Activated CD4-positive, alpha-beta T cell treated with anti-CD3 and anti-CD28 coated beads for 4 hours (primary cell): ENCODE results near the gene XKR8.
A peak's percentile ranks its signal among the peaks of the same experiment; 100 is the strongest.

Experiments used
- DNase-seq, 2 donors: peaks; one replicate each; pipeline ENCODE4 v3.0.0-alpha.2; 2020

XKR8 gene

DNA sequence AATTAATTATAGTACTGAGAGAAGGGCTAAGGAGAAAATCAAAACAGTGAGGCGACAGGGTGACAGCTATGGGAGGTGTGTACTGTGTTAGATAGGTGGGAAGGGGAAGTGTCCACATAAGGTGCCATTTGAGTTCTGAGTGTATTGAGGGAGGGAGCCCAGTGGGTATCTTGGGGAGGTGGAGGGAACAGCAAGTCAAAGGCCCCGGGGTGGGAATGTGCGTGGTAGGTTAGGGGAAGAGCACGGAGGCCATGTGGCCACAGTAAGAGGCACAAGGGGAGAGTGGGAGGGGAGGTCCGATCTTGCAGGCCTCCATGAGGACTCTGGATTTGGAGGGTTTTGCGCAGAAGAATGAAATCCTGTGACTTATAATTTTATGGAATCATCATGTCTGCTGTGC lies 3.0 kb upstream of the XKR8 start:
- no peak for DNase-seq

DNA sequence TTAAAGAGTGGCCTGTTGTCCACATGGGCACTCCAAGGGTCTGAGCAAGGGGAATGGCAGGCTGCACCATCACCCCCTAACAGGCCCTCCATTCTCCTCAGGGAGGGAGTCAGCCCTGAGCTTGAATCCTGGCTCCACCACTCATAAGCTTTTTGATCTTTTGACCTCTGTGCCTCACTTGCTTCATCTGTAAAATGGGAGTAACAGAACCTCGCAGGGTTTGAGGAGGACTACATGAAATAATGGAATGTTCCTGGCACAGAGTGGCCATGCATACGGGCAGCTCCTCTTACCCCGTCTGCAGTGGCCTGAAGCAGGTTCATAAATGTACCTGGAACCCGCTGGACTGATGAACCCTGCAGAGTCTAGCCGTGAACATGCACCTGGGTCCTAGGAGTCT lies 2.1 kb upstream of the XKR8 start:
- DNase-seq: no peak

DNA sequence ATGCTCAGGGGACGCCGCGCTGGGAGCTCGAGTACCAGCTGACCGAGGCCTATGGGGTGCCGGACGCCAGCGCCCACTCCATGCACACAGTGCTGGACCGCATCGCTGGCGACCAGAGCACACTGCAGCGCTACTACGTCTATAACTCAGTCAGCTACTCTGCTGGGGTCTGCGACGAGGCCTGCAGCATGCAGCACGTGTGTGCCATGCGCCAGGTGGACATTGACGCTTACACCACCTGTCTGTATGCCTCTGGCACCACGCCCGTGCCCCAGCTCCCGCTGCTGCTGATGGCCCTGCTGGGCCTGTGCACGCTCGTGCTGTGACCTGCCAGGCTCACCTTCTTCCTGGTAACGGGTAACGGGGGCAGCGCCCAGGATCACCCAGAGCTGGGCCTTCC lies 1.3 kb upstream of the XKR8 start:
- DNase-seq: no peak

DNA sequence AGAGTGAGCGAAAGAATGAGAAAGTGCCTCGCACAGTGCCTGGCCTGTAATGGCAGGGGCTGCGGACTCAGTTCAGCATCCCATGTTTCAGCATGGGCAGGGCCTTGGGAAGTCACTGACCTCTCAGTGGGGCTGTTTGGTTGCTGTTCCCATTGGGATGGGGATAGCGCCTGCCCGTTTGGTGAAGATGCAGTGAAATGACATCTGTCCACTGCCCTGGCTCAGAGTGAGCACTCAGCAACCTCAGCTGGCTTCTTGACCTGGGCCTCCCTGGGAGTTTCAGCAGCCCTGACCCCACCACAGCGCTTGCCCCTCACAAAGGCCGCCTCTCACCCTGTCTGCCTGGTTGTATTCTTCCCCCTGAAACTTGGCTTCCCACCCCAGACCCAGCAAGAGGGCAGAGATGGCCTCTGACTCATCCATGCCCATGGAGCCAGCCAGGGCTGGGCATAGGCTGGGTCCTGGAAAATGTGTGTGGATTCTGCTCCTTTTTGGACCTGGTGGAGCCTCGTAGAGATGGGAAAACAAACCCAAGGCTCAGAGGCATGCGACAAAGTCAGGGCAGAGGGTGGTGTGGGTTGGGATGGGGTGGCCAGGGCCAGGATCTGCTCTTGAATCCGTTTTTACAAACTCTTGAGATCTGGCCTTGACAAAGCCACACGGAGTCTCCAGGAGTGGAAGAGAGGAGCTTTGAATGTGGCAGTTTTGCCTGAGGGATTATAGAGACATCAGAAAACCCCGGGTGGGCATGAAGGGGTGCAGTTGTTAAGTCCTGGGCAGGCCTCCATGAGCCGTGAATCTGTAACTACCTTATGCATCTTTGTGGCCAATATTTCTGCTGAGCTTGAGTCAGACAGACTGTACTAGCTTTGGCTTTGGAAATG lies 1.2 kb downstream of the XKR8 start:
- DNase-seq: no peak

DNA sequence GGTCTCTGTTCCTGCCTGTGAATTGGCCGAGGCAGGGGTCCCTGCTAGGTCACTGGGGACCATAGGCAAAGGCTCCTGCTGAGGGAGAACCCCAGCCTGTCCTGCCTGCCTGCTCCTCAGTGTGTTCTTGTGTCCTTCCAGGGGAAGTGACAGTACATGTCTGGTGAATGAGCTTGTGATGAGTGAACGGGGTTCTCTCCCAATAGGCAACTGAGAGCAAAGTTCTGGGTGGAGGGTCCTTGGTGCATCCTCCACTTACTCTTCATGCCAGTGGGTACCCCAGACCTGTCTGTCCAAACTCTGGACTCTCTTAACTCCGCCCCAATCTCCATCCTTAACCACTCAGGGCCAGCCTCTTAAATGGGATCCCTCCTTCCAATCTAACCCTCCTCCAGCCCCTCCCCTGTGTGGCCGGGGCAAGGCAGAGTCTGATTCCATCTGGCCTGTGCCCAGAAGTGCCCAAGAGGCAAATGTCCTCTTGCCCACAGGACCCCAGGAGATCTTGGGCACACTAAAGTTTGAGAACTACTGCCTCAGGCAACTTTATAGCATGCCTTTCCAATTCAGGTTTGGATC lies 2.0 kb downstream of the XKR8 start:
- no peak for DNase-seq

DNA sequence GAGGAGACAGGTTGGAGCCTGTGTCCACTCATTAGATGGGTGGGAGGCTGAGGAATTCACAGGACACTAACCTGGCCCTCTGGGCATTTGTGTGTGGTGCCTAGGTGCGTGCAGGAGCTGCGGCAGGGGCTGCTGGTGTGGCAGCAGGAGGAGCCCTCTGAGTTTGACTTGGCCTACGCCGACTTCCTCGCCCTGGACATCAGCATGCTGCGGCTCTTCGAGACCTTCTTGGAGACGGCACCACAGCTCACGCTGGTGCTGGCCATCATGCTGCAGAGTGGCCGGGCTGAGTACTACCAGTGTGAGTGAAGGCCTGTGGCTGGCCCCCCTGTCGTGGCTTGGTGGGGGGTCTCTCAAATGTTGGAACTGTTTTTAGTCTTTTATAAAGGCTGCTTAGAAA lies 3.6 kb downstream of the XKR8 start:
- DNase-seq: no peak

DNA sequence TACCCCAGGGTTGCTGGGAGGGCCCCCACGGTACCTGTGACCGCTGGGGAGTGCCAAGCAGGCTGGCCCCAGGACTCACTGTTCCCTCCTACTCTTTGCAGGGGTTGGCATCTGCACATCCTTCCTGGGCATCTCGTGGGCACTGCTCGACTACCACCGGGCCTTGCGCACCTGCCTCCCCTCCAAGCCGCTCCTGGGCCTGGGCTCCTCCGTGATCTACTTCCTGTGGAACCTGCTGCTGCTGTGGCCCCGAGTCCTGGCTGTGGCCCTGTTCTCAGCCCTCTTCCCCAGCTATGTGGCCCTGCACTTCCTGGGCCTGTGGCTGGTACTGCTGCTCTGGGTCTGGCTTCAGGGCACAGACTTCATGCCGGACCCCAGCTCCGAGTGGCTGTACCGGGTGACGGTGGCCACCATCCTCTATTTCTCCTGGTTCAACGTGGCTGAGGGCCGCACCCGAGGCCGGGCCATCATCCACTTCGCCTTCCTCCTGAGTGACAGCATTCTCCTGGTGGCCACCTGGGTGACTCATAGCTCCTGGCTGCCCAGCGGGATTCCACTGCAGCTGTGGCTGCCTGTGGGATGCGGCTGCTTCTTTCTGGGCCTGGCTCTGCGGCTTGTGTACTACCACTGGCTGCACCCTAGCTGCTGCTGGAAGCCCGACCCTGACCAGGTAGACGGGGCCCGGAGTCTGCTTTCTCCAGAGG lies 6.8 kb downstream of the XKR8 start:
- no peak for DNase-seq

DNA sequence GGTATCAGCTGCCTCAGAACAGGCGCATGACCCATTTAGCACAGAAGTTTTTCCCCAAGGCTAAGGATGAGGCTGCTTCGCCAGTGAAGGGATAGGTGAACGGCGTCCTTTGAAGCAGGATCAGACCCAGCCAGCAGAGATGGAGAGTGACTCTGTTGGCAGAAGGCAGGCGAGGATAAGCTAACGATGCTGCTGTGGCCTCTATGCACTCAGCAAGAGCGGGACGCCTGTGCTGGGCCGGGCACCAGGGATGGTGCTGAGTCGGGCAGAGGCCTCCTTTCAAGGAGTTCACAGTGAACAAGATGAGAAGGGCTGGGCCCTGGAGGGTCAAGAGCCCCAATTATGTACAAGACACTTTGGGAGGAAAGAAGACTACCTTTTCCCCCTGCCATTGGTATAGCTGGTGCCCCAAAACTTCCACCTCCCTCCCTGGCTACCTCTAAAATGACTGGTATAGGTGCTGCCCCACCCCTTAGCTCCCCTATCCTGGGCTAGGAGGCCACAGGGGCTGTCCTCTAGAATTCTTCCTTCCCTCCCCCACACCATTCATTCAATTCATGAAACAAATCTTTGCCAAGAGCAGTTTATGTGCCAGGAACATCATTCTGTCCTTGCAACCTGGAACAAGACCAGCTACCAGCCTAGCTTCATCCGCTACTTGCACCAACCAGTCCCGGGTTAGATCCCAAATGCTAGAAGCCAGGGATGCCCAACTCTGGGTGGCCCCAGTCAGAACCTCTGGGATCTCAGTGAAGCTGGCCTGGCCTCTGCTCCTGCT lies 7.5 kb downstream of the XKR8 start:
- DNase-seq: no peak

DNA sequence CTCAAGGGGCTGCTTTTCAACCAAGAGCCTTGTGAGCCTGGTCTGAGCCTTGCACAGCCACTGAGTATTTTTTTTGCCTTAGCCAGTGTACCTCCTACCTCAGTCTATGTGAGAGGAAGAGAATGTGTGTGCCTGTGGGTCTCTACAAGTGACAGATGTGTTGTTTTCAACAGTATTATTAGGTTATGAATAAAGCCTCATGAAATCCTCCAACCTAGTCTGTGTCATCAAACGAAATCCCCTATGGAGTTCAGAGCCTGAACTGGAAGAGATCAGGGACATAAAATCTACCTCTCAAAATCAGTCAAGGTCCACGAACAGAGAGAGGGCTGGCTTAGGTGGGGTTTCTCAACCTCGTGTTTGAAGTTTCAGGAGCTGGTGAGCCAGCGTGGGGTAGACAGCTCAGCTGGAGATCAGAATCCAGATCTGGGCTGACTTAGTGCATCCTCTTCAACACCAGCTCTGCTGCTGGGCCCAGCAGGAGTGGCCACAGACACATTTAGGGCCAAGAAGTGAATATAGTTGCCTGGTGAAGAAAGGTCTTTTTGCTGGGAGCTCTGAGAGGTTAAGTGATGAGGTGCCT lies 8.2 kb downstream of the XKR8 start:
- no peak for DNase-seq

DNA sequence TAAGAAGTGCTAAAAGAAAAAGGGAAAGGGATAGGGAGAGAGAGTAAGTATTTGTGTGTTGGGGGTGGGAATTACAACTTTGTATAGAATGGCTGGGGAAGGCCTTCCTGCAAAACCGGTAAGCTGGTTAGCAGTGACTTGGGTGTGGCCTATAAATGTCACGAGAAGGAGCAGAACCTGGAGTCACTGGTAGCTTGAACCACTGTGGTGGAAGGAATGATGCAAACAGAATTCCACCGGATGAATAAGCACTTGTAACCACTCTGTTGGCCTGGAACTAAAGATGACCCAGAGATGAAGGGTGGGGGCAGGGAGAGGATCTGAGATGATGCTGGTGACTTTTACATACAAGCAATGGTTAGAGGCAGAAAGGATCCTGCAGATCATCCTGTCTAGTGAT lies 8.9 kb downstream of the XKR8 start:
- no peak for DNase-seq

DNA sequence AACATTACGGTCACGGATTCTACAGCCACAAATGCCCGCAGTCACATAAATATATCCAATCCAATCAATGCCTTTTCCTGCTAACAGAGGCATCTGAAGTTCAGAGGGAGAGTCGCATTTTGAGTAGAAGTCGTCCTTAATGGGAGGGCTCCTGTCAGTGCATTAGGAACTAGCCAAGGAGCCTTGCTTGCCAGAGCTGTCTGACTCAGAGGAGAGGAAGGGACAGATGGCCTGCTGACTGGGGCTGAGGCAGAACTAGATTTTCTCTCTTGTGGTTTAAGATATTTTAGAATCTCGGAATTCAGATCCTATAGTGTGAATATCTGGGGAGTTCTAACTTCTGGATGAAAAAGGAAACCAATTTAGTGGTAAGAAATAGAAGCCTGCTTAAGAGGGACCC lies 10.6 kb downstream of the XKR8 start:
- DNase-seq: no peak

DNA sequence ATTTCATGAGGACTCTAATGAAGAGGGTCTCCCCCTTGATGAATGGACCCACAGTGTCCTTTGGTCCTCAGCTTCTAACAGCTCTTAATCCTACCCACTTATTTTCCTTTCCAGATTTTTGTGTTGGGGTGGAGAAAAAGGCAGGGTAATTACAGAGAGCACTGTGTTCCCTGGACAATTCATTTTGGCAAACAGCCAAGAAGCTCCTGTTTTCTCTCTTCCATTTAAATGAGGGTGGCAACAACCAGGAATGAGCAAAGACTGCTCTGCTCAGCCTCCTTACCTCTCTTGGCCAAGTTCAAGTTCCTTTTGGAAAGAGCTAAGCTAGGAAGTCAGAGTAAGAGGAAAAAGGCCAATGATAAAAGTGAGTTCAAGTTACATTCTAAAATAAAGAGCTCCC lies 11.9 kb downstream of the XKR8 start:
- DNase-seq: no peak

DNA sequence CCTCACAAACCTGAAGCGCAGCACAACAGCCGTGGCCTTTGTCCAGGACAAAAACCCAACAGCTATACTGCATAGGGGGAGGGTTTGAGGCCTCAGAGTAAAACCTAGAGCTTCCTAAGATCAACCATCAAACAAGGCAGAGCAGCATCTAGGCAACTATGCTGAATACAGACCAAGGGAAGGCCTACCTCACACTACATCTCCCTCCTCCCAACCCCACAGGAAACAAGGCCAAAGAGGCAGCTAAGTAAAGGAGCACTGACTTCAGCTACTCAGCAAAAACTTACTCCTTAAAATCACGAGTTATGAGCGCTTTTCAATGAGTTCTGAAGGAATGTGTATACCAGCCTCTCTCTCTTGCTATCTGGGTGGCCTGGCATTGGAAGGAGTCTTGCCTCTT lies 12.4 kb downstream of the XKR8 start:
- DNase-seq: no peak

DNA sequence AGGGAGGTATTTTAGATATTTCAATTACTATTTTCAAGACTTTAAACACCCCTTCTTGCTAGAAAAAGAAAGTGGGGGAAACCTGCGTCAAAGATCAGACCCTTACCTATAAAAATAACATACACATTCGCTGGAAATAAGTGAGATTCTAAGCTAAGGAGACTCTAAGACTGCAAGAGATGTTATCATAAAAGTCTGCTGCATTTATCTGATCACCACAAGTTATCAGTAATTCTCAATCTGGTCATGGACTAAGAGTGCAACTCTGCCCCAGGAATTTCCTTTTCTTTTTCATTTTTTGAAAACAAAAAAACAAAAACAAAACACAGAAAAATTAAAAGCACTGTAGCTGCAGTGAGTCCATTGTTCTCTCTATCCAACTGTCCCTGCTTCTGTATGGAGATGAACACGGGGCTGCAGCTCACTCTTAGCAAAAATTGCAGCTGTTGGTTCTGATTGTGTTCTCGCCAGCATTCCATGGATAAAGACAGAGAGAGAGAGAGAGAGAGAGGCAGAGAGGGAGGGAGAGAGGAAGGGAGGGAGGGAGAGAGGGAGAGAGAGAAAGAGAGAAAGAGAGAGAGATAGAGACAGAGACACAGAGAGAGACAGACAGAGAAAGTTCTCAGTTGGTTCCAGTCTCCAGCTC lies 14.1 kb downstream of the XKR8 start:
- DNase-seq: no peak

DNA sequence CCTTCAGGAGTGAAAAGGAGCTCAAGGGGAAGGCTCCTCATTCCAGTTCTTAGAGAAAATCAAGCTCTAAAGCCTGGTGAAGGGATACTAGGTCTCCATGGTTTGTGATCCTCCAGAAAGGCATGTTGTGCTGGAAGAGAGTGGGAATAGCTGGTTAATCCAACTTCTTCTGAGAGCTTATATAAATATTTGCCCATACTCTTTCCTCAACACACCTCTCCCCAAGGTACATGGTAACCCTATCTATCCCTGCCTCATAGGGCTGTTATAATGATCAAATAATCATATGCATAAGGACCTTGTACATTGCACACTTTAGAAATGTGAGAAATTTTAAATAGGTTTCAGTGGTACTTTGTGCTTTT lies 14.6 kb downstream of the XKR8 start:
- DNase-seq: no peak

DNA sequence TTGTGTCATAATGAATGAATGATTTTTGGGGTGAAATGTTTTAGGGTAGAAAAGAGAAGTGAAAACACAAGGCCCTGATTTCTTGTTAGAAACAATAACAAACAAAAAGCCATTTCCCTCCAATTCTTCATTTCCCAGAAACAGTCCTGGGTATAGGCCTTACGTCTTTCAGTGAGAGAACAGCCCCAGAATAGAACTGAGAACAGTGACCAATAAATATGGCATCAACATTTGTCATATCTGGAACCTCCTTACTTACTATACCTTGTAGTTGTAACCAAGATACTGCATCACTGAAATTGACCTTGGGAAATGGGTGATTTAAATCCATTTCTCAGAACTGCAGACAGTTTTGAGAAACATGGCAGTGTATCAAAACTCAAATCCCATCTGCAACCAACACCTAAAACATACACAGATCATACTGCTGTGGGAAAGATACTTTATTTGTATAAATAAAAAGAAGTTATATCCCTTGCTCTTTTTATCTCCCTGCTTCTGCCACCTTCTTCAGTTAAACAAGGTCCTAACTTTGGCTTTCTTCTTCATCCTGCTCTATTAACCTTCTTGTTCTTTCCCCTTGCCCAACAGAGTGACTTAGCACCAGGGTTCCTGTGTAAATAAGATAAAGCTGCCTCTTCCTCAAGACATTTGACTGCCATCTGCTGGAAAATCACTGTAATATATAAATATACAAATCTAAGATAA lies 19.5 kb downstream of the XKR8 start:
- no peak for DNase-seq

DNA sequence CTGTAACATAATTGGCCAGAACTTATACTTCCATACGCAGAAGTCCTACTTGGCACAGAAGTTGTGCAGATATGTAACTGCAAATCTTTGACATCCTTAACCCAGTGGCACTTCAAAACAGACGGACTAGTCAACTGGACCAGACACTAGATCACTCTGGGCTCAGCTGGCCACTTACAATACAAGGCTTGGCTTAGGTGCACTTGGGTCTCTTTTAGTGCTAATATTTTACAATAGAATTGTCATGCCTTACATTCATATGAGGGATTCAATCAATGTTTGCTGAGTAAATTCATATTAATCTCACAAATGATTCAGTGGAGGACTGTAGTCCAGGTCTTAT lies 20.1 kb downstream of the XKR8 start:
- DNase-seq: no peak

DNA sequence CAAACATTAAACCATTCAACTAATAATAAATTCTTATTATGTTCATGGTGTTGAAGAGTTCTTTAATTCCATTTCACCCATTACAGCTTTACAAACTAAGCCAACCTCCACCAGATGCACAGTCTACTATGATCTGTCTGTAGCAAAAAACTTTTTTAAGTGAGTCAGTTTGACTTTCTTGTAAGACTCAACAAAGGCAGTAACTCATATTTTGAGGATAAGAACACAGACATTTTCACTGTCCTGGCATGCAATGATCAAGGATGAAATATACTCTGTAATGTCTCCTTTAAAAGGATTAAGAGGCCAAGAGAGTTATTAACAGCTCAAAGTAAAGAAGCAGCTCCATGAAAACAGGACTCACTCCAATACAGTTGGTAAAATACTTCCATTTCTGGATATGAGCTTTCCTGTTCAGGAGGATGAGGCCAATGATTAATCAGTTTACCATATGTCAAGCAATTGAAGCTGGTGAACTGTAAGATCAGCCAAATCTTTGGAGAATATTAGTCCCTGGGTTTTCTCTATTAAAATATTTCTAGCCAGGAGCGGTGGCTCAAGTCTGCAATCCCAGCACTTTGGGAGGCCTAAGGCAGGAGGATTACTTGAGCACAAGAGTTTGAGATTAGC lies 20.6 kb downstream of the XKR8 start:
- DNase-seq: no peak

DNA sequence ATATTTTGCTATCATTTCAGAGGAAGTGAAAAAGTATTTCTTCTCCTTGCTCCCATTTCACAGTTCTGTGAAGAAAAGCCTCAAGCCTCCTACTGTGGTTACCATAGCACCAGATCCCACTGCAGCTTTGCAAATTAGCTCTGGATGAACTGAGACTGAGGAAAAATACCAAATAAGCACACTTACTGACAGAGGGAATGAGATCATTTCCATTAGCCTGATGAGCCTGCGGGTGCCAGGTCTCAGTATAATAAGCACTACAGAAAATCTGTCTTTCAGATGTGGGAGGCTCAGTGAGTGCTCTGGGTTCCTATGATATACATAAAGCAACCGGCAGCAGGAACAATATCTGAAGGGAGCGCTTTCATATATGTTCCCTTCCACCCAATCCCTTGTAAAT lies 21.4 kb downstream of the XKR8 start:
- no peak for DNase-seq

DNA sequence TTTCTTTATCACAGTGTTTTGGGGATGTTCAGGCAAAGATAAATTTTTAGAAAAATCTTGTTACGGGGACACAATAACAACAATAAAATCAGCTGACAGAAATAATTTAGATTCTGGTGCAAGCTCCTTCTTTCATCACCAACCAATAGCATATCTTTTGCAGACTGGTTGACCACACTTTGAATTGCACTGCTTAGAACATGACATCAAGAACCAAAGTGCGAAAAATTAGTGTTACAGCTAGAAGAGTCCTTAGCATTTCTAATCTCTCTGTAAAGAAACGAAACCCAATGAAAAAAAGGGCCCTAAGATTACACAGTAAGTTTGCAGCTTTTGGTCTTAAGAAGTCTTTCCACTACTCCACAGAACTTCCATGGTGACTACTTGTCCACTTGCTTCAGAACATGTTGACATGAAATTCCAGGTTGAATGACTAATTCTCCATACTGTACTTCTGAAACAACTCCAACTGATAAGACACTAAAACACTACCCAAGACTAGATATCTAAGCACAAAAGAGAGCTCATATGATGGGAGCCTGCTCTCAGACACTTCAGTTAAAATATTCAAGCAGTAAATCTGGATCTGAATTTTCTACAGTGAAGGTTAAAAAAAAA lies 31.3 kb downstream of the XKR8 start:
- no peak for DNase-seq

DNA sequence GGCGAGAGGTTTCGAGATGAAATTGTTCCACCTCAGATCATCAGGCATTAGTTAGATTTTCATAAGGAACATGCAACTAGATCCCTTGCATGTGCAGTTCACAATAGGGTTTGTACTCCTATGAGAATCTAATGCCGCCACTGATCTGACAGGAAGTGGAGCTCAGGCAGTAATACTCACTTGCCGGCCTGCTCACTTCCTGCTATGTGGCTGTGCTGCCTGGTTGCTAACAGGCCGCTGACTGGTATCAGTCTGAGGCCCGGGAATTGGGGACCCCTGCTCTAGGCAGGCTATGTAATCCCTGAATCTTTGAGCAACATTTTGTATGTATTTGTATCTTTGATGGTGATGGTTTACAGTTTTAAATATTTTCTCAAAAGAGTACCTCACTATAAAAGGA lies 32.5 kb downstream of the XKR8 start:
- DNase-seq: peak; percentile 39 to 49
